ENCODE data around the gene PRMT3. TPM values are rescaled to one million over a fixed set of nuclear protein-coding genes. Genes with fewer than 3 reads are reported as not detected.

Gene PRMT3
- total RNA-seq, 1 experiment from 2014 or later, result 22.6 TPM

- no peaks in the 10 kb centered on the region for H3K79me2 ChIP-seq (ENCODE audit: insufficient read depth, low read length)
- no peak overlapping the region; a peak in 1 of 7 replicates for H3K27ac Mint-ChIP-seq
- no peak for DNase-seq
- H3K14ac ChIP-seq (ENCODE audit: insufficient read depth, low read length), result no peak overlapping the region
- H3K9me3 ChIP-seq (ENCODE audit: control insufficient read depth, low read depth, low read length), result no peaks in the 10 kb centered on the region
- peaks cover 10% of the 10 kb centered on the region; the same call in 1 of the 2 replicates for H3K4me1 ChIP-seq (ENCODE audit: insufficient read depth, low read length)
- no peak overlapping the region for H3K9ac ChIP-seq (ENCODE audit: extremely low read depth, insufficient read length, low read length)
- H4K5ac ChIP-seq (ENCODE audit: insufficient read length, low read depth, low read length), result no peak overlapping the region
- no peaks in the 10 kb centered on the region for H3K27me3 ChIP-seq (ENCODE audit: insufficient read depth, low read length)
- TF ChIP-seq CTCF (conservative IDR thresholded peaks at IDR 0.05), result no peak
- no peak overlapping the region for H3T11ph ChIP-seq (ENCODE audit: low read length)
- no peaks in the 10 kb centered on the region for H3K9me3 Mint-ChIP-seq
- no peak overlapping the region for H2BK120ac ChIP-seq (ENCODE audit: low read depth, low read length, poor library complexity, severe bottlenecking)
- no peak overlapping the region for H3K27ac ChIP-seq (ENCODE audit: insufficient read length, low read depth, low read length)
- H3K4me3 Mint-ChIP-seq, result no peak overlapping the region
- peaks cover 1% of the 10 kb centered on the region; the same call in 1 of the 2 replicates for H3K27me3 Mint-ChIP-seq (ENCODE audit: low read depth)
- no peak overlapping the region for H2AK5ac ChIP-seq (ENCODE audit: insufficient read length, low read length)
- no peak overlapping the region for H2BK15ac ChIP-seq (ENCODE audit: low read depth, low read length)
- H2BK5ac ChIP-seq (ENCODE audit: insufficient read length, low read length), result no peak overlapping the region
- no peak overlapping the region for H3K23ac ChIP-seq (ENCODE audit: insufficient read length, low read depth, low read length)
- no peaks in the 10 kb centered on the region for H3K79me1 ChIP-seq (ENCODE audit: insufficient read depth, low read depth, low read length, poor library complexity, severe bottlenecking)
- peaks cover 0 to 4% (median 0%) of the 10 kb centered on the region in 3 experiments; a peak in 3 of 7 replicates for H3K36me3 Mint-ChIP-seq (ENCODE audit: insufficient read depth in 1 of 3, low read depth in 3 of 3)
- H4K91ac ChIP-seq (ENCODE audit: insufficient read length, low read depth, low read length), result no peak overlapping the region
- H4K8ac ChIP-seq (replicated peaks; ENCODE audit: insufficient read length, low read depth, low read length), result no peak overlapping the region
- no peaks in the 10 kb centered on the region for H3K23me2 ChIP-seq (ENCODE audit: insufficient read length, low read depth, low read length, poor library complexity, severe bottlenecking)
- H3K4me1 Mint-ChIP-seq, result peaks cover 25 to 31% of the 10 kb centered on the region in 2 experiments
- H3K18ac ChIP-seq (ENCODE audit: insufficient read length, low read depth, low read length), result no peak overlapping the region
- no peak overlapping the region for H2BK20ac ChIP-seq (ENCODE audit: low read depth, low read length, poor library complexity, severe bottlenecking)
- H4K20me1 ChIP-seq (ENCODE audit: control insufficient read depth, insufficient read depth, insufficient read length), result no peaks in the 10 kb centered on the region
- no peak overlapping the region for H2AFZ ChIP-seq (ENCODE audit: low read length)
- H3K56ac ChIP-seq (ENCODE audit: insufficient read length, low read depth, low read length), result no peak overlapping the region
- H3K4me2 ChIP-seq (ENCODE audit: insufficient read depth, insufficient read length, low read length), result no peak overlapping the region
- H3K4ac ChIP-seq (ENCODE audit: low read depth, low read length), result no peak overlapping the region
- no peak overlapping the region for H2BK12ac ChIP-seq (ENCODE audit: insufficient read length, low read depth, low read length)
Measured at GRCh38 chr11:20369826-20370225, 17.7 kb upstream of the PRMT3 start.
